A204.1 (cell line): ENCODE measurements around the gene KHDRBS1.
A peak's percentile ranks its signal among the peaks of the same experiment; 100 is the strongest.
"Not testable (repeated sequence)": the region's sequence is repeated elsewhere in the genome, so short reads cannot be mapped to it uniquely, and the experiment has no call there.

Experiments used
- FAIRE-seq: peaks from 2 replicates; lab custom pipeline; 2012; peaks lifted over from hg19 to GRCh38; lab: Jason Lieb, UNC

The KHDRBS1 gene, protein sequence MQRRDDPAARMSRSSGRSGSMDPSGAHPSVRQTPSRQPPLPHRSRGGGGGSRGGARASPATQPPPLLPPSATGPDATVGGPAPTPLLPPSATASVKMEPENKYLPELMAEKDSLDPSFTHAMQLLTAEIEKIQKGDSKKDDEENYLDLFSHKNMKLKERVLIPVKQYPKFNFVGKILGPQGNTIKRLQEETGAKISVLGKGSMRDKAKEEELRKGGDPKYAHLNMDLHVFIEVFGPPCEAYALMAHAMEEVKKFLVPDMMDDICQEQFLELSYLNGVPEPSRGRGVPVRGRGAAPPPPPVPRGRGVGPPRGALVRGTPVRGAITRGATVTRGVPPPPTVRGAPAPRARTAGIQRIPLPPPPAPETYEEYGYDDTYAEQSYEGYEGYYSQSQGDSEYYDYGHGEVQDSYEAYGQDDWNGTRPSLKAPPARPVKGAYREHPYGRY

GRCh38 chr1:32013386-32014198 lies at the start of gene KHDRBS1:
TSS of gene KHDRBS1 (plus strand) at chr1:32013868. CDS start at chr1:32013996, 128 bp downstream.
- FAIRE-seq: peak; percentile 90

GRCh38 chr1:31970873-31971272 lies 42.8 kb upstream of the KHDRBS1 start:
- no peak for FAIRE-seq

DNA sequence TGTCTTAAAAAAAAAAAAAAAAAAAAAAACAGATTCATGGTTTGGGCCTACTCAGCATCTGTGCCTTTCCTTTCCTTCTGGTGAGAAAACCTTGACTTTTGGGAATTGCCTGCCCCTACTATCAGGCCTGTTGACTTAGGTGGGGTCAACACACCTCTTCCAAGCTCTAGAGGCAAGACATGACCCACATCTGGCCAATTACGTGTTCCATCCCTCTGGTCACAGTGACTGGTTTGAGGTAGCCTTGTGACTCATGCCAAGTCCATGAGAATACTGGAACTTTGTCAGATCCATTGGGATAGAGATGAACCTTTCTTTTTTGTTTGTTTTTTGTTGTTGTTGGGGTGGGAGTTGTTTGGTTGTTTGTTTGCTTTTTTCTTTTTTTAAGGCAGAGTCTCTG lies 37.3 kb upstream of the KHDRBS1 start:
- no peak for FAIRE-seq

GRCh38 chr1:31977385-31978131 lies 36.1 kb upstream of the KHDRBS1 start:
- no peak for FAIRE-seq

DNA sequence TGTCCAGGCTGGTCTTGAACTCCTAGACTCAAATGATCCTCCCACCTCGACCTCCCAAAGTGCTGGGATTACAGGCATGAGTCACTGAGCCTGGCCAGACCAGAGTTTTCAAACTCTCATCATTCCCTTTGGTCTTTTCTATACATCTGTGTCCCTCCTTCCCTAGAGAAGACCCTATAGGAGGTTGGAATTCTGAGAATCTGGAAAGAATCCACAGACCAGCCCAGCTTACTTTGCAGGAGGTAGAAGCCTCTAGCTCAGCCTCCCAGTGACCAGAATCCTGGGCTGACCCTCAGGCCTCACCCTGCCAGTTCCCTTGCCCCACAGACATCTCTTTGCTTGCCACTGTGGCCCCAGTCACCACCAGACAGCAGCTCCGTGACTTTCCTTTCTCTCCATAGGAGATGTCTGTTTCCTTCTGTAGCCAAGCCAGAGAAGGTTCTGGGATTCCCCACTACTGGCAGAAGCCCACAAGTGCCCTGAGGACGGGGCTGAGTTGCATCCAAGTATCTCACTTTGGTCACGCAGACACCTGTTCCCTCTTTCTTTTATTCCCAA lies 34.7 kb upstream of the KHDRBS1 start:
- FAIRE-seq: no peak

DNA sequence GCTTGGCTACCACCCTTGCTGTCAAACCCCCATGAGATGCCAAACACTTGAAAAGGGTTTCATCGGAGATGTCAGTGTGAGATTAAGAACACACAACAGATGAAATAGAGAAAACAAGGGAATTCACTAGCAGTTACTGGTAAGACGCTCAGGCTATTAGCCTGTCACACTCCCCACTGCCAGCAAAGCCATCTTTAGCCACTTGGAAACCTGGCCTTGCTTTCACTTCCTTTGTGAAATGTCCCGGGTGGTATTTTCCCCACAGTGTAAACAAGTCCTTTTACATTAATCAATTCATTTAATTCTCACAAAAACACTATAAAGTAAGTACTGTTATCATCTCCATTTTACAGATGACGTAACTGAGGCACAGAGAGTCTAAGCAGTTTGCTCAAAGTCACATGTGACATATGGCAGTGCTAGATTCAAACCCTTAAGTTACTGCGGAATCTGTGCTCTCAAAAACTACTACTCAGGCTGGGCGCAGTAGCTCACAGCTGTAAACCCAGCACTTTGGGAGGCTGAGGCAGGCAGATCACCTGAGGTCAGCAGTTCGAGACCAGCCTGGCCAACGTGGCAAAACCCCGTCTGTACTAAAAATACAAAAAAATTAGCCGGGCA lies 32.7 kb upstream of the KHDRBS1 start:
- FAIRE-seq: no peak

GRCh38 chr1:31981456-31981839 lies 32.2 kb upstream of the KHDRBS1 start:
- no peak for FAIRE-seq

DNA sequence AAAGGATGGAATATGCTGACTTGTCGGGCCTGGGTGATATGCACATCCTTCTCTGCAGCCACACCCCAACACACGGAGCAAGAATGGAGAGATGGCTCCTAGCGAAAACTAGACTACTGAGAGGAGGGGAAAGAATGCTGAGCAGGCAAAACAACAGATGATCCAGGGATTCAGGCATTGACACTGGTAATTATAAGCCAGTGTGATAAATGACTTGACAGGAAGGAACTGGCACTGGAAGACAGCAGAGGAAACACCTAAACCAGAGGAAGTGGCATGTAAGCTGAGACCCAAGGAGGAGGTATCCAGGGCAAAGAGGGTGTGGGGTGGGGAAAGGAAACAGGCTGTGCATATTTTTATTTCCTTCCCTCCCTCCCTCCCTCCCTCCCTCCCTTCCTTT lies 31.7 kb upstream of the KHDRBS1 start:
- FAIRE-seq: no peak

GRCh38 chr1:31984419-31985347 lies 29.0 kb upstream of the KHDRBS1 start:
- FAIRE-seq: no peak

DNA sequence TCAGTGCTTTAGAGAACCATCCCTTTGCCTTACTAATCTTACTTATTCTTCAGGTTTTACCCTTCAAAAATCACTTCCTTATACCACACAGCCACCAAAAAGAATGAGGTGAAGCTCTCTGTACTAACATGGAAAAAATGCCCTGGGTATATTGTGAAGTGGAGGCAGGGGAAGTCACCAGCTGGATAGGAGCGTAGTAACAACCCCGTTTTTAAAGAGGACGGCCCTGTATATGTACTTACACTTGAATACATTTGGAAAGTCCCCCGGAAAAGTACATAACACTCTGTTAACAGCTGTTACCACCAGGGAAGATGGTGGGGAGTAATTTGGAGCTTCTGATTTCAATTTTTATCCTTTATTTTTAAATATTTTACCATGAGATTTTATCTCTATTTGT lies 28.2 kb upstream of the KHDRBS1 start:
- FAIRE-seq: no peak

- FAIRE-seq: no peak
Observed at GRCh38 chr1:31987135-31987619, 26.5 kb upstream of the KHDRBS1 start.

GRCh38 chr1:31989964-31990363 lies 23.7 kb upstream of the KHDRBS1 start:
- no peak for FAIRE-seq

GRCh38 chr1:31991182-31991581 lies 22.5 kb upstream of the KHDRBS1 start:
- no peak for FAIRE-seq

- no peak for FAIRE-seq
Observed at GRCh38 chr1:31995263-31995662, 18.4 kb upstream of the KHDRBS1 start.

- FAIRE-seq: not testable (repeated sequence)
Observed at GRCh38 chr1:31996121-31996520, 17.5 kb upstream of the KHDRBS1 start.

- FAIRE-seq: no peak
Observed at GRCh38 chr1:32001863-32002262, 11.8 kb upstream of the KHDRBS1 start.

DNA sequence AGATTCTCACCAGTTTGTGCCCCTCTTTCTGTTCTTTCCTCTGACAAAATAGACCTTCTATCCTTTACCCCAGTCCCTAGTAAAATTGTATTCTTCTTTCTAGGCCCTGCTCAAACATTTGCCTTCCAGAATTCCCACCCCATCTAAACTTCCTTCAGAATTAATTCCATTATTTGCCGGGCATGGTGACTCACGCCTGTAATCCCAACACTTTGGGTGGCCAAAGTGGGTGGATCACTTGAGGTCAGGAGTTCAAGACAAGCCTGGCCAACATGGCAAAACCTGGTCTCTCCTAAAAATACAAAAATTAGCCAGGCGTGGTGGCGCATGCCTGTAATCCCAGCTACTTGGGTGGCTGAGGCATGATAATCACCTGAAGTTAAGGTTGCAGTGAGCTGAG lies 11.4 kb upstream of the KHDRBS1 start:
- FAIRE-seq: not testable (repeated sequence)

GRCh38 chr1:32005522-32005921 lies 8.1 kb upstream of the KHDRBS1 start:
- FAIRE-seq: no peak

DNA sequence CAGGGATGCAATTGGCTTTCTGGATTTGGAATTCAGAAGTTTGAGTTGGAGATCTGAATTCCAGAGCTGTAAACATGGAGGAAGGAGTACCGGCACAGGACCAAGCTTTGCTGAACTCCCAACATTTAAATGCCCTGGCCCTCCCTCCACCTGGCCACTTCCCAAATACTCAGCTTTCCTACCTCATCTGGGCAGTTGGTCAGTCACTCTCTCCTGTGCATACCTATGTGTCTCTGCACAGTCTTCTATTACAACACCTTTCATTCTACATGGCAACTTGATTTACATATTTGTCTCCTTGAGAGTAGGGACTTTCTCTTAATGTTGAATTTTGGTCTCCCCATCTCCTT lies 6.1 kb upstream of the KHDRBS1 start:
- FAIRE-seq: no peak

DNA sequence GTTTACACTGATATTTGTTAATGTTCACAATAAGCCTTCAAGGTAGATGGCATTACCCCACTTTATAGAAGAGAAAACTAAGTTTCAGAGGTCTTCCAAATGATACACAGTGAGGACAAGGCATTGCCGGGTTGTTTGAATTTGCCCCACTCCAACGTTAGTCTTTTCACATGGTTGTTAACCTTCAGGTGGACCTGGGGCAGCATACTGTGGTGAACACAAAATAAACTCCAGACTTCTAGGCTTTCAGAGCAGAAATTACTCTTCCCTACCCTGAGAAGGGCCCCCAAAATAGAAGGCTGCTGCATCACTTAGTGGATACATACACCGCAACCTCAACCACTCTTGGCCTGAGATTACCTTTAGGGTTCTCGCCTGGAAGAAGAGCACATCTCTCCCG lies 3.4 kb upstream of the KHDRBS1 start:
- no peak for FAIRE-seq
